ENCODE results near the gene NFATC1.
A peak's percentile ranks its signal among the peaks of the same experiment; 100 is the strongest.

Gene NFATC1

DNA sequence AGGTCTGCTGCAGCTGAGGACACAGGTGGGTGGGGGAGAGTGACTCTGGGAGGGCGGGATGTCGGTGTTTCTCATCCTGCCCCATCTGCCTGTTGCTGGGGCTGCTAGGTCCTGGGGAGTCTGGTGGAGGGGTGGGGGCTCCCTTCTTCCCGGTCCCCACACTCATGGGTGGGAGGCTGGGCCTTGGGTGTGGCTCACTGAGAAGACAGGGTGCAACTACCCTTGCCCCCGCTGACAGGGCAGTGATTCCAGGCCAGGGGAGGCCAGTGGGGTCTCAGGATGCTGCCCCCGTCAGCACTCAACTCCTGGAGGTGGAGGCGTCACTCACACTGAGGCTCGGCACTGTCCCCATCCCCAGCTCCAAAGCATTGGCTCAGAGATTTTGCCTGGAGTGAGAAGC is 7.7 kb upstream of the NFATC1 start:
- DNase-seq (ENCODE audit: low read depth in 2 of 2, low spot score in 1 of 2) = no peak

DNA sequence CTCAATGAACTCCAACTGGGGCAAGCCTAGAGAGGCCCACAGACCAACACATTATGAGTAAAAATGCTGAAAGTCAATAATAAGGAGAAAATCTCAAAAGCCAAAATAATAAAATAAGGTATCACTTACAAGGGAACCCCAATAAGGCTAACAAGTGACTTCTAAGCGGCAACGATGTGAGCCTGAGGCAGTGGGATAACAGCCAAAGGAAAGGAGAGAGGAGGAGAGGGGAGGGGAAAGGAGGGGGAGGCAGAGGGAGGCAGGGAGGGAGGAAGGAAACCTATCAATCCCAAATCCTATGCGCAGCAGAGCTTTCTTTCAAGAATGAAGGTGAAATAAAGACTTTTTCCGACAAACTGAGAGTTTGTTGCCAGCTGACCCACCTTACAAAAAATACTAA is 6.0 kb upstream of the NFATC1 start:
- DNase-seq (ENCODE audit: low read depth in 2 of 2, low spot score in 1 of 2) = no peak

DNA sequence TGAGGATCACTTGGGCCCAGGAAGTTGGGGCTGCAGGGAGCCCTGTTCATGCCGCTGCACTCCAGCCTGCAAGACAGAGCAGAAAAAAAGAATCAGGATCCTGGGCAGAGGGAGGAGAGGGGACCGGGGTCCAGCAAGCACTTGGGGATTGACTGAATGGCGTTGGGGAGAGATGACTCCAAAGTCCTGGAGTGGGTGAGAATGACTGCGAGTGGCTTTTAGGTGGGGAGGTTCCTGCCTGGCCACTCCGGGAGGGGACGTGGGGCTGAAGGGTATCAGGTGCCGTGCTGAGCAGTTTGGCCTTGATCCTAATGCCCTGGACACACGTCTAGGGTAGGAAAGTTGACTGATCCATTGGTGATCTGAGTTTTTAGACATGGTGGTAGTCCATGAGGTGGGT is 3.5 kb upstream of the NFATC1 start:
- DNase-seq (ENCODE audit: low read depth in 2 of 2, low spot score in 1 of 2) = no peak

DNA sequence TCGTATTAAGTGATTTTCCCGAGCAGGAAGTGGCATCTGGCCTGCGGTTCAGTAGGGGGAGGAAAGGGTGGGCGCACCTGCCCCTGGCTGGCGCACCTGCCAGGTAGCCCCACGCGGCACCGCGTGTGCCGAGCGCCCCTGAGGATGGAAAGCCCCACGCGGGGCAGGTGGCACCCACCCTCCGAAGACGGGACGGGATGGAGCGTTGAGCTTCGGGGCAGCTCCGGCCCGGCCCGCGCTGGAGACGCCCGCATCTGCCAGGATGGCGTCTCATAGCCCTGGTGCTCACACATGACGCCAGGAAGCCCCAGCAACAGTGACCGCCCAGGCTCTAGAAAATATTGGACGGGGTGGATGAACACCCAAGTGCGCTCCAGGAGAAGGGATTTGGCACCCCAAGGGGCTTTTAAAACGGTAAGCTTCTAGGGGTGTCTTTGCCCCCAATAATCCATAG is 2.5 kb upstream of the NFATC1 start:
- no peak for DNase-seq (ENCODE audit: low read depth in 2 of 2, low spot score in 1 of 2)

DNA sequence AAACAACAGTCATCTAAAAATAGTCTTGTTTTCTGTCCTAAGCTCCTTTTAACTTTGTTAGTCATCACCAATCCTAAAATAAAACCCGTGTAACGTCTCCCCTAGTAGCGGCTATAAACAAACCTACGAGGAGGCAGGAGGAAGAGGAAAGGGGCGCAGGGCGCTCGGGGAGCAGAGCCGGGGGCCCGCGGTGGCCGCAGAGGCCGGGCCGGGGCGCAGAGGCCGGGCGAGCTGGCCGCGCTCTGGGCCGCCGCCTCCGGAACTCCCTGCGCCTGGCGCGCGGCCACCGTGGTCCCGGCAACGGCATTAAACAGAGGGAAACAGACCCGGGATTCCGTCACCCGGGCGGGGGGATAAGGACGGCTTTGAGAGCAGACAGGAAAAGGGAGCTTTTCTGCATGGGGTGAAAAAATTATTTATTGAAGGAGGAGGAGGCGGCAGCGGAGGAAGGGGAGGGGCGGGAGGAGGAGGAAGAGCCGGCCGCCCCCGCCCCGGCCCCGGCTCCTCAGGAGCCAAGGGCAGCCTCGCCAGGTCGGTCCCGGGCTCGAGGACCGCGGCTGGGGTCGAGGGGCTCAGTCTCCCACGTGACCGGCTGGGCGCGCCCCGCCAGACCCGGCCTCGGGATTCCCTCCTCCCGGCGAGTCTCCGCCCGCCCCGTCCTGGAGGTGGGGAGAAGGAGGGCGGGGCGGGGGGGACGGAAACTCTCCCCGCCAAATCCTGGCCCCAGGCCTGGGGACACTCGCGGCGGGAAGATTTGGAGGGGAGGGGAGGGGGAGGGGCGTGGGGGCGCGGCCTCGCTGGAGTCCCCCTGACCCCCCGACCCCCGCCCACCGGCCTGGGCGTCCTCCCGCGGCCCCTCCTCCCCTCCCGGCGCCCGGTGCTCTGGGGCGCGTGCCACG is 1.8 kb upstream of the NFATC1 start:
- DNase-seq (ENCODE audit: low read depth in 2 of 2, low spot score in 1 of 2) = no peak

DNA sequence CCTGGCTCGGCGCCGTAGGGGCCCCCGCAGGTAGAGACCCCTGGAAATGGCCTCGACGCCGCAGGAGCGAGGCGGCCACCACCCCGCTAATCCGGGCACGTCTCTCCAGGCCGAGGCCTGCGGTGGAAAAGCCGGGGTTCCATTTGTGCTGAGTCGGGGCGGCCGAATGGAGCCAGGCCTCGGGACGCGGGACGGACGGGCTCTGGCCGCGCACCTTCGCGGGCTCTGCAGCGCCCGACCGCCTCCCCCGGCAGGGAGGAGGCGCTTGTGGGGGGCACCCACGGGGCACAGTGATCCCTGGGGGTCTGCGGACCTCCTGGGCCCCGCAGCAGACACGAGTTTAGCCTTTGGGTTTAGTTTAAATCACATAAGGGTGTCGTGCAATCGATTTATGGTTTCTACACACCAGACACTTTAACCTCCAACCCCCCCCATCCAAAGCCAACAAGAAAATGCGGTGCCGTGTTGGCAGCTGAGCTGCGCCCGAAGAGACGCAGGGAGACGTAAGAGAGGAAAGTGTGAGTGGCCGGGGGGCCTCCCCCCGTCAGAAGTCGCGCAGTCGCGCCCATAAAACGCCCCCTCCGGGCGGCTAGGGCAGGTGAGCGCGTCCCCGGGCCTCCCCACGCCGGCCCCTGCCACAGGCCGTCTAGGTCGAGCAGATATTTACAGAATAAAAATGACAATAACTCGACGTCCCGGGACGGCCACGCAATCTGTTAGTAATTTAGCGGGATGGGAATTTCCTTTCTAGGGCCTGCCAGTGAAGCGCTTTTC is 1.0 kb upstream of the NFATC1 start:
- DNase-seq (ENCODE audit: low read depth in 2 of 2, low spot score in 1 of 2) = peak in 1 of 2 donors; percentile 49

DNA sequence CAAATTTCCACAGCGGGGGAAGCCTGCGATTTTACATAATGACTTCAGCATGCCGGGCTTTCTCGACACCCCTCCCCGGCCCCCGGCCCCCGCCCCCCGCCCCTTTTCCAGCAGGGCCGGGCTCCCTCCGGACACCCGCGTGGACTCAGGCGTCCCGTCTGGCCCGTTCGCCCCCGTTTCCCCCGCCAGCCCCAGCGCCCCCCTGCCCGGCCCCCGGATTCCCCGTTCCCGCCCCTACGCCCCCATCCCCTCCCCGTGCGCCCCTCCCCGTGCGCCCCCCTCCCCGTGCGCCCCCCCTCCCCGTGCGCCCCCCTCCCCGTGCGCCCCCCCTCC is 456 bp upstream of the NFATC1 start:
- DNase-seq (ENCODE audit: low read depth in 2 of 2, low spot score in 1 of 2) = no peak

DNA sequence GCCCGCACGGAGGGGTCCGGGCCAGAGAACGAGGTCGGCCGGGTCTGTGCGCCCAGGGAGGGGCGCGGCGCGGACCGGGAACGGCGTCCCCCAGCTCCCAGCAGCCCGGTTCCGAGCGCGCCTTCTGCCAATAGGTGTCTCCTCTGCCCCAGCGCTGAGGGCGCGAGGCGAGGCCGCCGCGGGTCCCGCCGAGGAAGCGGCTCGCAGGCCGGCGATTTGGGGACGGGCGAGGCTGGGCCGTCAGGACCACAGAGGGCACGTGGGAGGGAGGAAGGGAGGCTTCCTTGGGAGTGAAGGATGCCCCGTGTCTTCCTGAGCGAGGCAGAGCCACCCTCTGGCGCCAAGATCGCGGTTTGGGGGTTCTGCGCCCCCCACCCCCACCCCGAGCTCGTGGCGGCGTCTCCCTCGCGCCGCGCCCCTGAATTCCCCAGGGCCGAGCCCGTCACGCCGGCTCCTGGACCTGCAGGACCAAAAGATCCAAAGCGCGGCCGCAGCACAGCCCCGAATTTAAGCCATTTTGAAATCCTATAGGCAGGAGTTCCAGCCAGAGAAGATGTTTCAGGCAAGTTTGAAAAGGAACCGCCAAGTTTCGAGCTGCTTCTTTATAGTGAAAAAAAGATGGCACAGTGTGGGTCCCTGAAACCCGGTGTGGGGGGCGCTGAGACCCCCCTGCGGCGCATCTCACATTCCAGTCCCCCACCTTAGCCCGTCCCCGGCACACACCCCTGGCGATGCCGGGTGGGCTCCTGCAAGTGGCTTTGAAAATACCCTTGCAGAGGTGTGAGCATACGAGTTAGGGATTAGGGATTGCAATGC is 909 bp downstream of the NFATC1 start:
- no peak for DNase-seq (ENCODE audit: low read depth in 2 of 2, low spot score in 1 of 2)

DNA sequence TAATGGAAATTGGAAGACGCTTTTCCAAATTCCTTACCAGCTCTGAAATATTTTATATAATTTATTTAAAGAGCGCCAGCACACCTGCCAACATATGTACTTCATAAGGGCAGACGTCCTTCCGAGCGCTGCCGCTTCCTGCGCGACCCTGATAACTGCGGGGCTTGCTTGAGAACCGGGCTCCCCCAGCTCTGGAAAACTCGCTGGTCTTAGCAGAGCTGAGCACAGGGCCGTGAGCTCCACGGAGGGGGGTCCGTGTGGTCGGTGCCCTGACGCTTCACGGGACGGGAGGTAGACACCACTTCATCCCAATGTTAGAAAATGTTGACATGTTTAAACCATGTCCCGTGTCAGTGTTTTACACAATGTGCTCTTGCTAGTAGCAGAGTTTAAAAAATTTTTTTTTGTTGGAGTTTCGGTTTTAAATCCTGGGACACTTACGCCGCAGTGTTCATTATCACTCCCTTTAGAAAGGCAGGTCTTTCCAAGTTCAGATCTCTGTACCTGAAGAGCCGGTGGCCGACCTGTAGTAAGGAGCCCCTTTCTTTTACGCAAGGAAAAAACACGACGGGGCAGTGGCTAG is 1.6 kb downstream of the NFATC1 start:
- no peak for DNase-seq (ENCODE audit: low read depth in 2 of 2, low spot score in 1 of 2)

DNA sequence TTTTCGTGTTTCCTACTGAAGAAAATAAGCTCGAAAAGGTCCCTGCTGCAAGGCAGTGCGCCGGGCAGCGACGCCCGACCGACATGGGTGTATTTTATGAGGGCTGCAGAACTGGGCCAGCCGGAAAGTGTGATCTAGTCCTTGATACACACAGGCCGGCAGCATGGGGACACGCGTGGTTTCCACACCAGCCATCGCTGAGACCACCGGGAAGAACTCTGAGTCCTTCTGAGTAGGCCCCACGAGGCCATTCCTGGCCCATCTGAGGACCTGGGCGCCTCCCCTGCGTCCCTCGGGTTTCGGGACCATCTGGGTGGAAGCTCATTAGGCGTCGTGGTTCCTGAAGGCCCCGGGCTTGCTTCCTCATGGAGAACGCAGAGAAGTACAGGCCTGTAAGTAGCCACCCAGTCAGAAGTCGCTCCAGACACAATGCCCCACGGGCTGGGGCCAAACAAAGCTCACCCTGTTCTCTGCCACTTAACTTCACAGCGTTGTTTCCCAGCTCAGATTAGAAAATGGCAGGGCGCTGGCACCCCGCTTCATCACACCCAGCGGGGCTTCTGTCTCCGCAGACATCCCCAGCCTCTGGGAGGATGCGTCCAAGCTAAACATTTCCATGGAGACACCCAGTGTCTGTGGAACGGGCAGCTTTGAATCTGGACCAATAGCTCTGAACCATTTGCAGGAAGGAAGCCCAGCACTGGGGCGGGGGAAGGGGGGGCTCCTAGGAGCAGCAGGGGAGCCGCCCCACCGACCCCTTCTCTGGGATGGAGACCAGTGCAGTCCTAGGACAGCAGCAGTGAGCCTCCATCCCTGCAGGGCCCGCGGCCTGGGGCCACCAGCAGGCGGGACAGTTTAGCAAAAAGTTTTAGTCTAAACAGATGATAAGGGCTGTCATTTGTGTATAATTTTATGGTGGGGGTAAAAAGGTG is 2.4 kb downstream of the NFATC1 start:
- DNase-seq (ENCODE audit: low read depth in 2 of 2, low spot score in 1 of 2) = no peak

DNA sequence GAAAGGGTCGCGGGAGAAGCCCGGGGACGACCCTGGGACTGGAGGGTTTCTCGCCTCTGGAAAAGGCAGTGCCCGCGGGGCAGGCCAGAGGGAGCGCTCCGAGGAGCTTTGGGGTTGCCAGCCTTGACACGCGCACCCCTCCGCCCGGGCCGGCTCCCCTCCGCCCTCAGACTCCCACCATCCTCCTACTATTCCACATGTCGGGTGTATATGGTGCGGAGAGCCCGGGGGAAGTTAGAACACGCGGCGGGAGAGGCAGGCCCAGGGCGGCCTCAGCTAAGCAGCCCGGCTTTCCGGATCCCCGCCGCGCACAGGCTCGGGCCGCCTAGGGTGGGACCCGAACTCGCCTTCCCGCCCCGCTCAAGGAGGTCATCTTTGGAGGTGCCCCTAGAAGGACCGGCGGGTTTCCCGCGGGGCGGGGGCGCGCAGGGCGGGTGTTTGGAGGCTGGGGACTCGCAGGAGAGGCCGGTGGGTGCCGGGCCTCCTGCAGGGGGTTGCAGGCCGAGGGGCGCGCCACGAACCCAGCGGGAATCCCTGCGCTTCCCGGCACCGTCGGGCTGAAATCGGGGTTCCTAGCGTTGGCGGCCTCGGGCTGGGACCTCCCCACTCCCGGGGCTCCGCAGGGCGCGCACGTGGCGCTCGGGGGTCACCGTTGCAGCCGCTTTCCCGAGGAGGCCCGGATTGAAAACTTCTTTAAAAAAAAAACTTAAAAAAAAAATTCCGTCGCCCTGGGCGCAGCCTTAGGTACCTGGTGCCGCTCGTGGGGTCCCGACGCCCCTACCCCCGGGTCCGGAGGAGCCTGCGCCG is 3.7 kb downstream of the NFATC1 start:
- no peak for DNase-seq (ENCODE audit: low read depth in 2 of 2, low spot score in 1 of 2)

DNA sequence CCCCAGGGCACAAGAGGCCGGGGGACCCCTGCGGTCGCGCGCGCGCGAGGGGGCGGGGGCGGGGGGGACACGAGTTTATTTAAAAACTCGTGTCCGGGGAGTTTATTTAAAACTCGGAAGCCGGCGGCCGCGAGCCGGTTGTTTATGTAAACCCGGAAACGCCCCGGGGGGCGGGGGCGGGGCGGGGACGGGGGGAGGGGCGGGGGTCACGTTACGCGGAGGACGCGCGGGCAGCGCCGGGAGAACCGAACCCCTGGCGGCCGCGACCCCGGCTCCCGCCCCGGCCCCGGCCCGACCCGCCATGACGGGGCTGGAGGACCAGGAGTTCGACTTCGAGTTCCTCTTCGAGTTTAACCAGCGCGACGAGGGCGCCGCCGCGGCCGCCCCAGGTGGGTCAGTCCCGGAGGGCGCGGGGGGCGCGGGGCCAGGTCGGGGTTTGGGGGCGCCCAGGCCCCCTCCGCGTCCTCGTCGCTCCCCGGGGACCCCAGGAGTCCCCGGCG is 4.4 kb downstream of the NFATC1 start:
- peak in 1 of 2 donors; percentile 61 for DNase-seq (ENCODE audit: low read depth in 2 of 2, low spot score in 1 of 2)

DNA sequence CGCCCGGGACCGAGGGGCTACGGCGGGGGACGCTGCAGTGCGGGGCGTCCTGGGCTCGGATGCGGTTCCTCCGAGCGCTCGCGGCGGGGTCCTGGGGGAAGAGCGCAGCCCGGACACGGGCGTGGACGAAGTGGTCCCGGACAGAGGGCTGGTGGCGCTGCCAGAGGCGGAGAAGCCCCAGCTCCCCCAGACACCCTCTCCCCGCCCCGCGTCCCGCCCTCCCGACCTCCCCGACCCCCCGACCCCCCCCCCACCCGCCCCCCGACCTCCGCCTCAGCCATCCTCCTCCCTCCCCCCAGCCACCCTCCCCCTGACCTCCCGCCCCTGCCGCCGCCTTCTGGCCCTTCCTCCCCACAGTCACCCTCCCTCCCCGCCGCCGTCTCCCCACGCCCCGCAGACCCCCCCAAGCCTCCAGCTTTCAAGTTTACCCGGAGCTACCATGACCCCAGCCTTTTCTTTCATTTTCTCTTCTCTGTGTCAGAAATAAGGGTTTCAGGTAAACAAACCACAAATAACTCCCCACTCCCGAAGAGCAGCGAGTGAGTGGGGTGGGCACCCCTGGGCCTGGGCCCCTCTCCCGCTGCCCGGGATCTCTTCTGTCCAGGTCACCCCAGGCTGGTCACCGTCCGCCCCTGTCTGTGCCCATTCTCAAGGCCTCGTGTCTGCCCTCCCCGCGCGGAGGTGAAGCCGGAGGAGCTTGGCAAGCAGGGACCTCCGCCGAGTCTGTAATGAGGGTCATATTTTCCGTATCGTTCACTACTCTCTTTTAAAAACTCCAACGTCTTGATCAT is 5.1 kb downstream of the NFATC1 start:
- DNase-seq (ENCODE audit: low read depth in 2 of 2, low spot score in 1 of 2) = no peak

DNA sequence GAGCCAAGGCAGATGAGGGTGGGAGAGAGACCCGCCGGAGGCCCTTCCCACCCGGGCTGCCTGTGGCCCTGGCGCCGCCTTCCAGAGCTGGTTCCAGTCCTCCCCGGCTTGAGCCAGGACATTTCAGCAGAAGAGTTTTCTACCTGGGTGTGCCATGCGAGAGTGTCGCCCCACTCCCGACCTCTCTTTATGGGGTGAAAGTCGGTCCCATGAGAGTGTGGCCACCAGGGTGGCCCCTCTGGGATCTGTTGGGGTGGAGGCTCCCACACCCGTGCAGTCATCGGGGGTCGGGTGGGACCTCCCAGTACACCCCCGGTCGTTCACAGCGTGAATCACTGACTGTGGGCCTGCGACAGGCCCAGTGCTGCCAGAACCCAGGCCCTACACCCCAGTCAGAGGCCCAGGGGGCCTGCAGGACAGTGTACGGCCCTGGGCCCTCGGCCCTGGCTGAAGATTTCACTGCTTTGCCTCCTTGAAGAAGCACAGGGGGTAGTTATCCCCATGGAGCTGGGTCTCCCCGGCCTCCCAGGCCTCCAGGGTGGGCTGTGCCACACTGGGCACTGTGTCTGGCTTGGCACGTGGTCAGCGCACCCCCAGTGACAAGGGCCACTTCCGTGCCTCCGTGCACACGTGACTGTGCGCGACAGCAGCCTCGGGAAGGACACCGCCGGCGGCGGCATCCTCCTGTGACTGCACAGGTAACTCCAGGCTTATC is 5.9 kb downstream of the NFATC1 start:
- no peak for DNase-seq (ENCODE audit: low read depth in 2 of 2, low spot score in 1 of 2)

DNA sequence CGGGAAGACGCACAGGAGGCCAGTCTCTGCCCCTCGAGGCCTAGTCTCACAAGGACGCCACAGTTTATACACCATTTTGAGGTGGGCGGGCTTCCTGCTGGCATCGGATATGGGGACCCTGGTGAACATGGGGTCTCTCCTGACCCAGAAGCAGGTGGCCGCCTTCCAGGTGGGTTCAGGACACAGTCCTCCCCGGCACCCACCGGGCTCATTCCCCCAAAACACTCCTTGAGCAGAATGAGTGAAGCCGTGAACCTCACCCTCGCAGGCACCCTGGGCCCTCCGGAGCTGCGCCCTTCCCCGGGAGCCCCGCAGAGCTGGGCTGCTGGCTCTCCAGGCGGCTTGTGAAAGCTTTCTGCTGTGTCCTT is 6.5 kb downstream of the NFATC1 start:
- DNase-seq (ENCODE audit: low read depth in 2 of 2, low spot score in 1 of 2) = no peak

DNA sequence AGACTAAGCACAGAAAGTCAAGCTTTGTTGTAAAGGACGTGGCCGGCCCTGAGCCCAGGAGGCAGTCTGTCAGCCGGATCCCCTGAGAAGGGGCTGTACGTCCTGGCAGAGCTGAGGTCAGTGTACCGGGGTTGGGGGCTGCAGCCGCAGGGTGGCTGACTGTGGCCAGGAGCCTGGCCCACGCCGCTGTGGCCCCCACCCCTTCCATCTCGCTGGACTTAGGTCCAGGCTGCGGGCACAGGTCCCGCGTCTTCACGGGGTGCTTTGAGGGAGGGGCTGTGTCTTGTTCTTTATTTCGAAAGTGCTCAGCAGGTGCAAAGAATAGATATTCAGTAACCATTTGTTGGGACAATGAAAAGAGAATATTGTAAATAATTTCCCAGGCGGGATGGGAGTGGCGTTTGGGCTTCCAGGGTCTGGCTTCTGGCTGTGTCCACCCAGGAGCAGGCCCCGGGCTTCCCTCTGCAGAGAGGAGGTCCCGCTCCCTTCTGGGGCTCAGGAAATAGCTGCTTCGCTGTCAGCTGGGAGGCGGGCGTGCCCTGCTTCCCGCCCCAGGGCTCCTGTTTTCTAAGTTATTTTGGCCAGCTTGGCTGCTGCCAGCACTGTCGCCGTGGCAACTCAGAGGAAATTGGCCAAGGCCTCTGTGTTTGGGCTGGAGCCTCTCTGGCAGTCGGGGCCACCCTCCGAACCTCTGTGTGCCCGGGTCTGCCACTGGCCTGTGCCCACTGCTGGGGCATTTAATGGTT is 7.4 kb downstream of the NFATC1 start:
- no peak for DNase-seq (ENCODE audit: low read depth in 2 of 2, low spot score in 1 of 2)

Measured in stimulated activated CD8-positive, alpha-beta memory T cell treated with anti-CD3 and anti-CD28 coated beads, Interleukin-4, amount 100 ng/mL, for 1 hour (primary cell).